Lower leg skin (tissue), 4 donors: ENCODE measurements around the gene UBASH3B. TPM values are rescaled to one million over a fixed set of nuclear protein-coding genes. Genes with fewer than 3 reads are reported as not detected.

Source experiments
- DNase-seq, 2 donors: peaks; one replicate each; pipeline ENCODE4 v3.0.0-alpha.2; 2019; ENCODE audit warnings: low spot score in 2 of 2
- H3K4me3 ChIP-seq: fragments of 200-600 bp; sonication (generic); 2 replicates; pipeline ENCODE4 v1.5.1; 2017; ENCODE audit warnings: mild to moderate bottlenecking, low read depth; ENCODE audit not compliant: poor library complexity, severe bottlenecking
- POLR2A ChIP-seq, 2 donors: fragments of 450-650 bp; IDR thresholded peaks; one replicate each; pipeline ENCODE4 v1.6.1; 2016 to 2017; ENCODE audit warnings: antibody characterized with exemption in 2 of 2, mild to moderate bottlenecking in 1 of 2, moderate library complexity in 1 of 2
- WGBS, 2 donors: methylation state at CpG; one replicate each; pipeline ENCODE4 v1.1.5; 2018; 5-methylcytosine and 5-hydroxymethylcytosine counted together
- intact Hi-C: fragments of 100-400 bp; cut with DNase I; formaldehyde crosslinking; loops from one replicate; pipeline ENCODE4 v1.15.0; 2023; ENCODE audit warnings: low total_unique reads
- total RNA-seq, 4 donors: library from RNA; depleted of rRNA; stranded (reverse); fragments of >200 nt; gene quantifications; one replicate each; pipeline ENCODE4 v1.1.0, GENCODE V29; 2016
- TF ChIP-seq, protein P1 (sequence below), 3 donors: fragments of 450-650 bp; IDR thresholded peaks; one replicate each; pipeline ENCODE4 v1.5.1; 2016; ENCODE audit warnings: antibody characterized with exemption in 3 of 3, mild to moderate bottlenecking in 3 of 3, moderate library complexity in 2 of 3

The UBASH3B gene
- total RNA-seq, 4 donors from 2014 or later: 14.2 to 58.4 (median 35.6) TPM

DNA sequence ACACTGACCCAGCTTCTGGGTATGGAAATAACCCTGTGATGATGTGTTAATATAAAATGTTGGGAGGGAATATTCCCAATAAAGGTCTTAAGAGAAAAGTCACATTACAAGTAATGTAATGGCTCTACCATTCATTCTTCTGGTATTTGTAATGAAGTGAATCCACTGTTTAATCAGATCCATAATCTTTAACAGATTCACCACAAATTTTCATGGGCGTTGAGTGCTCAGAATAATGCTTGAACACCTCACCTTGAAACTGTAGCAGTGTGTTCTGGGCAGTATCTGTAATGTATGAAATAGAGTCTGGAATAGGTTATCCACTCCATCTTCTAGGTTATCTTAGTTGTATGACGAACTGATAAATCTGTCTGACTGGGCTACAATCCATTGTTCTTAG lies 156.2 kb downstream of the UBASH3B start:
- intact Hi-C loops: no loop called here

DNA sequence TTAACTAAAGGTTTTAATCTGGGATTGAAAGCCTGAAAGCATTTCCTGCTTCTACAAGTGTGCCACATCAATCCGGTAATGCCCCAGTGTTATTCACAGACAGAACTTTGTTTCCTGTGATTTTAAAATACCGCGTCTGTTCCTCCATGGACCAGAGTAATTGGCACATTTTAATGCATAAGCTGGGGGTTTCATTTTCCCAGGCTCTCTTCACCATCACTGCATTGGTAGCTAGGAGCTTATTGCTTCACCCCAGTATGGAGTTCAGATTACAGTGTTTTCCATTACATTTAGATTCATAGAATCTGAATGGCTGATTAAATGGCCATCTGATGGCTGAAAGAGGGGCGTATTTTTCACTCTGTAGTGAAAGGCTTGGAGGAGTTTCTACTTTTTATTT lies 157.1 kb downstream of the UBASH3B start:
- DNase-seq: no peak
- WGBS, 2 donors: 74 to 76% methylated on average over 4 of the region's 4 CpGs
- intact Hi-C loops: no loop called here
- H3K4me3 ChIP-seq: no peak overlapping the region
- TF ChIP-seq POLR2A (IDR thresholded peaks at IDR 0.05): no peak
- TF ChIP-seq, protein P1, sequence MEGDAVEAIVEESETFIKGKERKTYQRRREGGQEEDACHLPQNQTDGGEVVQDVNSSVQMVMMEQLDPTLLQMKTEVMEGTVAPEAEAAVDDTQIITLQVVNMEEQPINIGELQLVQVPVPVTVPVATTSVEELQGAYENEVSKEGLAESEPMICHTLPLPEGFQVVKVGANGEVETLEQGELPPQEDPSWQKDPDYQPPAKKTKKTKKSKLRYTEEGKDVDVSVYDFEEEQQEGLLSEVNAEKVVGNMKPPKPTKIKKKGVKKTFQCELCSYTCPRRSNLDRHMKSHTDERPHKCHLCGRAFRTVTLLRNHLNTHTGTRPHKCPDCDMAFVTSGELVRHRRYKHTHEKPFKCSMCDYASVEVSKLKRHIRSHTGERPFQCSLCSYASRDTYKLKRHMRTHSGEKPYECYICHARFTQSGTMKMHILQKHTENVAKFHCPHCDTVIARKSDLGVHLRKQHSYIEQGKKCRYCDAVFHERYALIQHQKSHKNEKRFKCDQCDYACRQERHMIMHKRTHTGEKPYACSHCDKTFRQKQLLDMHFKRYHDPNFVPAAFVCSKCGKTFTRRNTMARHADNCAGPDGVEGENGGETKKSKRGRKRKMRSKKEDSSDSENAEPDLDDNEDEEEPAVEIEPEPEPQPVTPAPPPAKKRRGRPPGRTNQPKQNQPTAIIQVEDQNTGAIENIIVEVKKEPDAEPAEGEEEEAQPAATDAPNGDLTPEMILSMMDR (IDR thresholded peaks at IDR 0.05): no peak

More for the DNA sequence above, 156.2 kb downstream of the UBASH3B start:
- 82 to 90% methylated on average over 2 of the region's 2 CpGs for WGBS, 2 donors
- no peak overlapping the region for H3K4me3 ChIP-seq
- no peak for DNase-seq
- TF ChIP-seq, protein P1 (IDR thresholded peaks at IDR 0.05): no peak
- TF ChIP-seq POLR2A (IDR thresholded peaks at IDR 0.05): no peak

DNA sequence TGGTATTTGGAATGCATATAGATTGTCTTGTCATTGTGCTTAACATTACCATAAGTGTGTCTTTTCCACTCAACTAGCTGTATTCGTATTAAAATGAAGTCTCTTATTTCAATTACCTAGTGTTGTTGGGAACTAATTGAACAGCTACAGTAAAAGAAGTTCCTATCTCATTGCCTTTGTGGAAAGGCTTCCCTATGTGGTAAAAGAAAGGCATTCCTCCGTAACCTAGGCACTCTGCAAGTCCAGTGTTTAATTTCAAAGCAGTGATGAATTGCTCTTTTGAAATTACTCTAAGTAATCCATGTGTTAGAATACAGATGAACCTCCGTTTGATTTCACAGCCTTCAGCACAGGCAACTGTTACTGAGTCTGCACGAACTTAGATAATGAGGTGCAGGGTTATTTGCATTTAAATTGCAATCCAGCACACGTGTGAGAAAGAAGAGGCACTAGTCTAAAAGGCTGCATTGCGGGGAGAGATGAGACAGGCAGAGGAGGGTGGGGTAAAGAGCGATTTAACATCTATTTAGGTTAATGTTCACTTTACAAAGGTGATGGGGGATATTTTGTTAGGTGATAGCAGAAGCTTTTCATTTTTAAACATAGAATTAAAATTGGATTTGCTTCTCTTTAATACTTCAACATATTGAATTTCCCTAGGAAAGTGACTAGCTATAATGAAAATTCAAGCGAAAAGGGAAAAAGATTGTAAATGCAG lies 157.8 kb downstream of the UBASH3B start:
- intact Hi-C loops: no loop called here
- no peak for DNase-seq
- WGBS, 2 donors: 70 to 72% methylated on average over 8 of the region's 8 CpGs
- no peak overlapping the region for H3K4me3 ChIP-seq
- no peak for TF ChIP-seq POLR2A (IDR thresholded peaks at IDR 0.05)
- TF ChIP-seq, protein P1 (IDR thresholded peaks at IDR 0.05): no peak

DNA sequence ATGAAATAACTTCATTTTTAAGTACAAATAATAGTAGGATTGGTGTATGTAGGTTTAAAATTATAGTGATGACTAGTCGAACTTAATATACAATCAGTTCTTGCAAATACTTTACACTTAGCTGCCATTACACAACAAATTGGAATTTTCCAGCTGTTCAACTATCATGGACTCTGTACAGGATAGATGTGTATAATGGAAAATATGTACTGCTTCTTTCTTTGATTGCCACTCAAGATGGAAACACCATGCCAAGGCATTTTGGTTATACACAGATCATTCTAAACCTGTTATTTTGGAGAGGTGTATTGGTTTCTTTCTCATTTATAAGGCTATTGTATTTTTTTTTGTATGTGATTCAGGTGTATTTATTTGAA lies 158.4 kb downstream of the UBASH3B start:
- intact Hi-C loops: no loop called here
- 73 to 77% methylated on average over 1 of the region's 1 CpG for WGBS, 2 donors
- DNase-seq: no peak
- H3K4me3 ChIP-seq: no peak overlapping the region
- TF ChIP-seq POLR2A (IDR thresholded peaks at IDR 0.05): no peak
- TF ChIP-seq, protein P1 (IDR thresholded peaks at IDR 0.05): no peak

DNA sequence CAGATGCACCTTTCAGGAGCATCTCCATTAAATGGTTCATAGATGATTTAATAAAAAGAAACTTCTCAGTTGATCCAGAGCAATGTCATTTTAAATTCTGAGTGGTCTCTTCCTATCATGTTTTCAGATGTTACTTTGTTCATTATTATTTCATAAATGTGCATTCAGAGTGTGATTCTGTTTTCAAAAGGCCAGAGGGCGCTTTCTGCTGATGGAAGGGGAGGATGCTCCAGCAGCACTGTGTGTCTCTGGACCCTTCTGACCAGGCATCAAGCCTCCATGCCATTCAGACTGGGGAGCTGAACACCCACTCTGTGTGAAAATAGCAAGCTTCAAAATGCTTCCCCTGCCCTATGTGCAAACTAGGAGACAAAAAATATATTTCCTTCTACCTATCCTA lies 158.9 kb downstream of the UBASH3B start:
- H3K4me3 ChIP-seq: no peak overlapping the region
- WGBS, 2 donors: 96 to 97% methylated on average over 1 of the region's 1 CpG
- intact Hi-C loops: no loop called here
- DNase-seq: no peak
- TF ChIP-seq POLR2A (IDR thresholded peaks at IDR 0.05): no peak
- TF ChIP-seq, protein P1 (IDR thresholded peaks at IDR 0.05): no peak

DNA sequence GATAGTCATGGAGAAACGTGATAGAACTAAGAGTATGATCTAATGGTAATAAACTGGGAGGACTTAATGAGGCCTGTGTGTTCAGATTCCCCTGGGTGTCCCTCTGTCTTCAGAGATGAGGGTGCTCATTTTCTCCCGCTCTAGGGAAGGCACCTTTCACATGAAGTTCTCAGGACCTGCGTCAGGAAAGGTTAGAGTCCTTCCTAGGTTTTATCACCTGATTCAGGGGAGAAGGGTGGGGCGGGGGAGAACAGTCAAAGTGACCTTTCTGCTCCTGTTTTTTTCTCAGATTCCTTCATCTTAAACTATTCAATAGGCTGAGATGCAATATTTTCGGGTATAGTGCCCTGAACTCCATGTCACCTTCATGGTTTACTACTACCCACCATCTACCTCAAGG lies 160.4 kb downstream of the UBASH3B start:
- 73 to 81% methylated on average over 5 of the region's 5 CpGs for WGBS, 2 donors
- no peak overlapping the region for H3K4me3 ChIP-seq
- intact Hi-C loops: no loop called here
- TF ChIP-seq, protein P1 (IDR thresholded peaks at IDR 0.05): no peak
- no peak for TF ChIP-seq POLR2A (IDR thresholded peaks at IDR 0.05)
- no peak for DNase-seq
